K562 (cell line): ENCODE measurements around the gene TNF. TPM values are rescaled to one million over a fixed set of nuclear protein-coding genes. Genes with fewer than 3 reads are reported as not detected.

Source experiments
- ATAC-seq: fragments of 200-7000 bp; cut with Tn5 transposase; 3 replicates; pipeline ENCODE4 v1.9.1; 2020; ENCODE audit warnings: moderate library complexity
- BruUV-seq: library from RNA; stranded (reverse); fragments of 400-500 nt; replicated peaks from 2 replicates; lab custom pipeline; 2021; lab: Mats Ljungman, UMichigan
- CTCF ChIA-PET: fragments of 300-600 bp; formaldehyde crosslinking; extraction: SDS; loops from one replicate; lab custom pipeline; 2021; ENCODE audit warnings: low intra/inter-chr PET ratio; lab: Yijun Ruan, JAX
- POLR2A ChIA-PET: fragments of 300-600, 350-650 bp; sonication (Branson Sonifier 250); formaldehyde crosslinking; extraction: SDS; loops from one replicate; lab custom pipeline; 2021; ENCODE audit warnings: antibody characterized with exemption, inconsistent platforms; lab: Yijun Ruan, JAX
- DNase-seq, 4 experiments: peaks; one replicate each; pipeline versions ENCODE4 v3.0.0 to v3.0.0-alpha.2; 2011 to 2018; ENCODE audit warnings: low spot score in 3 of 4, mixed read lengths in 3 of 4; ENCODE audit errors: extremely low read depth in 1 of 4
- FAIRE-seq: peaks from 2 replicates; lab custom pipeline; 2011; peaks lifted over from hg19 to GRCh38; lab: Jason Lieb, UNC
- H2AFZ ChIP-seq: 2 replicates; pipeline ENCODE4 v1.6.0; 2011; ENCODE audit warnings: low read depth, low read length, control low read depth, inconsistent platforms
- H3K27ac ChIP-seq: fragments of 200-600 bp; 3 replicates; pipeline ENCODE4 v1.8.0; 2011; ENCODE audit warnings: low read depth, mild to moderate bottlenecking, control low read depth, inconsistent platforms, low read length, moderate library complexity, mixed read lengths; ENCODE audit errors: extremely low read depth
- H3K27me3 ChIP-seq, 2 experiments: fragments of 300-600 bp in 1 of 2; 2 replicates in 1 of 2; 3 replicates in 1 of 2; pipeline versions ENCODE4 v1.6.0 to v1.8.0; 2011; ENCODE audit warnings: inconsistent platforms in 2 of 2, low read length in 2 of 2, mild to moderate bottlenecking in 1 of 2, mixed read lengths in 1 of 2, moderate library complexity in 1 of 2; ENCODE audit not compliant: control insufficient read depth in 2 of 2, insufficient read depth in 2 of 2
- H3K36me3 ChIP-seq: fragments of 300-600 bp; 3 replicates; pipeline ENCODE4 v1.8.0; 2011; ENCODE audit warnings: mild to moderate bottlenecking, low read length, inconsistent platforms; ENCODE audit not compliant: control insufficient read depth, insufficient read depth
- H3K4me1 ChIP-seq, 2 experiments: fragments of 200-600 bp in 1 of 2; replicated peaks in 1 of 2; 2 replicates in 1 of 2; 3 replicates in 1 of 2; pipeline versions ENCODE4 v1.5.1 to v1.8.0; 2011; ENCODE audit warnings: inconsistent platforms in 2 of 2, low read length in 2 of 2, mild to moderate bottlenecking in 1 of 2, mixed read lengths in 1 of 2, moderate library complexity in 1 of 2; ENCODE audit not compliant: control insufficient read depth in 2 of 2, insufficient read depth in 2 of 2
- H3K4me2 ChIP-seq: 2 replicates; pipeline ENCODE4 v1.6.1; 2011; ENCODE audit warnings: low read length, control low read depth, inconsistent platforms, mixed read lengths; ENCODE audit not compliant: insufficient read depth
- H3K4me3 ChIP-seq: fragments of 200-600 bp; sonication (generic), shearing (Covaris generic); 2 replicates; pipeline ENCODE4 v1.5.1; 2016; ENCODE audit warnings: control low read depth, inconsistent platforms
- H3K79me2 ChIP-seq: fragments of 200-600 bp; 3 replicates; pipeline ENCODE4 v1.8.0; 2011; ENCODE audit warnings: low read length, inconsistent platforms; ENCODE audit not compliant: control insufficient read depth, insufficient read depth
- H3K9ac ChIP-seq, 2 experiments: 2 replicates each; pipeline versions ENCODE4 v1.6.0 to v1.6.1; 2011; ENCODE audit warnings: low read depth in 2 of 2, low read length in 2 of 2, control low read depth in 1 of 2, inconsistent platforms in 1 of 2, mild to moderate bottlenecking in 1 of 2, mixed read lengths in 1 of 2; ENCODE audit not compliant: insufficient read depth in 1 of 2
- H3K9me1 ChIP-seq: one replicate; pipeline ENCODE4 v1.6.0; 2011; ENCODE audit warnings: inconsistent platforms, mild to moderate bottlenecking, low read length, moderate library complexity; ENCODE audit not compliant: control insufficient read depth, insufficient read depth
- H3K9me3 ChIP-seq: replicated peaks from 2 replicates; pipeline ENCODE4 v1.5.1; 2011; ENCODE audit warnings: low read depth, low read length, inconsistent platforms; ENCODE audit not compliant: control insufficient read depth, insufficient read depth
- H4K20me1 ChIP-seq: replicated peaks from 2 replicates; pipeline ENCODE4 v1.6.1; 2011; ENCODE audit warnings: low read length, inconsistent platforms, mixed read lengths; ENCODE audit not compliant: control insufficient read depth, insufficient read depth
- CBX3 ChIP-seq, 2 experiments: IDR thresholded peaks; 1 replicate in 1 of 2; 2 replicates in 1 of 2; pipeline ENCODE4 v1.6.1; 2012; ENCODE audit warnings: inconsistent platforms in 2 of 2, low read length in 2 of 2, borderline replicate concordance in 1 of 2, control low read depth in 1 of 2
- CEBPG ChIP-seq, 3 experiments: fragments of 200-800 bp in 1 of 3; sonication (Bioruptor generic) in 1 of 3; sonication (generic) in 1 of 3; formaldehyde crosslinking in 1 of 3; IDR thresholded peaks in 2 of 3; conservative IDR thresholded peaks in 1 of 3; 2 replicates each; pipeline versions ENCODE4 v1.6.1 to v1.8.0; 2016 to 2022; ENCODE audit warnings: missing compliant biosample characterization in 2 of 3, missing genetic modification characterization in 2 of 3, mild to moderate bottlenecking in 1 of 3, missing genetic modification reagents in 1 of 3
- E2F1 ChIP-seq: sonication (generic); formaldehyde crosslinking; IDR thresholded peaks from 2 replicates; pipeline ENCODE4 v1.8.1; 2023; ENCODE audit warnings: mild to moderate bottlenecking, missing genetic modification reagents, moderate library complexity
- IRF9 ChIP-seq: fragments of 450-650 bp; IDR thresholded peaks from 2 replicates; pipeline ENCODE4 v1.6.1; 2016; ENCODE audit warnings: missing biosample characterization, missing genetic modification characterization
- KLF16 ChIP-seq: IDR thresholded peaks from 2 replicates; pipeline ENCODE4 v1.6.1; 2016; ENCODE audit warnings: antibody characterized with exemption
- MTA3 ChIP-seq: fragments of 450-650 bp; formaldehyde crosslinking; IDR thresholded peaks from 2 replicates; pipeline ENCODE4 v1.6.1; 2017; ENCODE audit warnings: mild to moderate bottlenecking, borderline replicate concordance
- PTTG1 ChIP-seq: fragments of 450-650 bp; IDR thresholded peaks from 2 replicates; pipeline ENCODE4 v1.6.1; 2016; ENCODE audit warnings: low read depth, mild to moderate bottlenecking, missing genetic modification characterization, missing compliant biosample characterization
- ZNF217 ChIP-seq: sonication (generic); formaldehyde crosslinking; IDR thresholded peaks from 2 replicates; pipeline ENCODE4 v1.8.0; 2022; ENCODE audit warnings: mild to moderate bottlenecking, missing genetic modification reagents
- ZNF79 ChIP-seq: fragments of 250-450 bp; sonication (Bioruptor Pico); IDR thresholded peaks from 2 replicates; pipeline ENCODE4 v1.4.0; 2020; ENCODE audit warnings: low read depth, mild to moderate bottlenecking, moderate library complexity
- WGBS: fragments of 100-300 bp; shearing (Covaris generic); methylation state at CpG from one replicate; pipeline ENCODE4 v1.1.6; 2016; ENCODE audit warnings: low coverage, mixed read lengths; ENCODE audit not compliant: insufficient coverage; ENCODE audit errors: missing lambda C conversion rate; 5-methylcytosine and 5-hydroxymethylcytosine counted together
- in situ Hi-C: fragments of 300-500 bp; cut with MboI; formaldehyde crosslinking; loops from 4 replicates; pipeline ENCODE4 v1.15.0; 2018; ENCODE audit warnings: inconsistent platforms, mixed read lengths
- intact Hi-C: fragments of 100-400 bp; cut with micrococcal nuclease; formaldehyde crosslinking; loops from 2 replicates; pipeline ENCODE4 v1.14.2; 2022
- polyA plus RNA-seq, 8 experiments: library from polyadenylated mRNA; depleted of rRNA in 4 of 8; stranded (reverse) in 5 of 8; unstranded in 3 of 8; fragments of >200 nt; fragmentation: Nextera tagmentation in 2 of 8; fragmentation: Illumina TruSeq in 1 of 8; extraction: Ambion mirVana in 2 of 8; extraction: Trizol in 1 of 8; gene quantifications; 2 replicates each; pipeline versions ENCODE4 v1.2.1 to v1.2.3, GENCODE V29; 2011 to 2014; ENCODE audit warnings: inconsistent platforms in 1 of 8, missing spikeins in 1 of 8
- total RNA-seq, 7 experiments: library from RNA; depleted of rRNA in 6 of 7; stranded (reverse); fragments of >200 nt in 6 of 7; fragmentation: Illumina TruSeq in 2 of 7; extraction: Trizol in 2 of 7; gene quantifications; 2 replicates each; pipeline versions ENCODE4 v1.2.1 to v1.2.3, GENCODE V29; 2011 to 2021; ENCODE audit warnings: low replicate concordance in 1 of 7
- TF ChIP-seq, protein P1 (sequence below): fragments of 450-650 bp; IDR thresholded peaks from 2 replicates; pipeline ENCODE4 v1.6.1; 2017; ENCODE audit warnings: antibody characterized with exemption, mild to moderate bottlenecking

Gene TNF
- total and polyA plus RNA-seq, 9 of the 15 experiments (the other 6 are each of a cell fraction or from before 2014, with no cell fraction given): 0.08 to 0.40 TPM; not detected in 7

GRCh38 chr6:31572041-31572911 is 3.1 kb upstream of the TNF start, which contains the start of gene LTA:
Gene LTA (plus strand): TSS chr6:31572289. CDS start chr6:31572743, 454 bp downstream.
- DNase-seq (no peak), FAIRE-seq (no peak), ATAC-seq (peak; percentile 13; the same call in 1 of the 3 replicates)
- intact Hi-C loops: no loop called here
- in situ Hi-C loops: no loop called here
- H3K79me2 ChIP-seq: no peaks in the 10 kb centered on the region
- CTCF ChIA-PET: no interaction called here
- H3K9ac ChIP-seq: peak within 1 kb of the TSS in 1 of 2 experiments; percentile 40; a peak in 2 of 4 replicates
- H2AFZ ChIP-seq: no peak within 1 kb of the TSS
- no peaks in the 10 kb centered on the region for H3K9me3 ChIP-seq
- H3K27me3 ChIP-seq: no peaks in the 10 kb centered on the region
- H3K4me2 ChIP-seq: no peak within 1 kb of the TSS
- H4K20me1 ChIP-seq: no peaks in the 10 kb centered on the region
- no peak within 1 kb of the TSS for H3K27ac ChIP-seq
- no peaks in the 10 kb centered on the region for H3K36me3 ChIP-seq
- no peak within 1 kb of the TSS for H3K4me3 ChIP-seq
- no TSS peak for BruUV-seq
- H3K9me1 ChIP-seq: no peaks in the 10 kb centered on the region
- WGBS: 41% methylated on average over 26 of the region's 27 CpGs
- peaks cover 0 to 24% of the 10 kb centered on the region in 2 experiments; a peak in 2 of 5 replicates for H3K4me1 ChIP-seq
- POLR2A ChIA-PET: interaction anchor here (1.1 to 2.0 kb wide), 2 partner anchors 9 to 14 kb away, joined by 4 to 8 read pairs; partner anchors contain the start of gene LST1
- TF ChIP-seq MTA3: no peak
- no peak for TF ChIP-seq E2F1 (CRISPR knock-in tag)
- TF ChIP-seq, protein P1, sequence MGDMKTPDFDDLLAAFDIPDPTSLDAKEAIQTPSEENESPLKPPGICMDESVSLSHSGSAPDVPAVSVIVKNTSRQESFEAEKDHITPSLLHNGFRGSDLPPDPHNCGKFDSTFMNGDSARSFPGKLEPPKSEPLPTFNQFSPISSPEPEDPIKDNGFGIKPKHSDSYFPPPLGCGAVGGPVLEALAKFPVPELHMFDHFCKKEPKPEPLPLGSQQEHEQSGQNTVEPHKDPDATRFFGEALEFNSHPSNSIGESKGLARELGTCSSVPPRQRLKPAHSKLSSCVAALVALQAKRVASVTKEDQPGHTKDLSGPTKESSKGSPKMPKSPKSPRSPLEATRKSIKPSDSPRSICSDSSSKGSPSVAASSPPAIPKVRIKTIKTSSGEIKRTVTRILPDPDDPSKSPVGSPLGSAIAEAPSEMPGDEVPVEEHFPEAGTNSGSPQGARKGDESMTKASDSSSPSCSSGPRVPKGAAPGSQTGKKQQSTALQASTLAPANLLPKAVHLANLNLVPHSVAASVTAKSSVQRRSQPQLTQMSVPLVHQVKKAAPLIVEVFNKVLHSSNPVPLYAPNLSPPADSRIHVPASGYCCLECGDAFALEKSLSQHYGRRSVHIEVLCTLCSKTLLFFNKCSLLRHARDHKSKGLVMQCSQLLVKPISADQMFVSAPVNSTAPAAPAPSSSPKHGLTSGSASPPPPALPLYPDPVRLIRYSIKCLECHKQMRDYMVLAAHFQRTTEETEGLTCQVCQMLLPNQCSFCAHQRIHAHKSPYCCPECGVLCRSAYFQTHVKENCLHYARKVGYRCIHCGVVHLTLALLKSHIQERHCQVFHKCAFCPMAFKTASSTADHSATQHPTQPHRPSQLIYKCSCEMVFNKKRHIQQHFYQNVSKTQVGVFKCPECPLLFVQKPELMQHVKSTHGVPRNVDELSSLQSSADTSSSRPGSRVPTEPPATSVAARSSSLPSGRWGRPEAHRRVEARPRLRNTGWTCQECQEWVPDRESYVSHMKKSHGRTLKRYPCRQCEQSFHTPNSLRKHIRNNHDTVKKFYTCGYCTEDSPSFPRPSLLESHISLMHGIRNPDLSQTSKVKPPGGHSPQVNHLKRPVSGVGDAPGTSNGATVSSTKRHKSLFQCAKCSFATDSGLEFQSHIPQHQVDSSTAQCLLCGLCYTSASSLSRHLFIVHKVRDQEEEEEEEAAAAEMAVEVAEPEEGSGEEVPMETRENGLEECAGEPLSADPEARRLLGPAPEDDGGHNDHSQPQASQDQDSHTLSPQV: no peak
- TF ChIP-seq PTTG1 (tag): no peak
- no peak for TF ChIP-seq ZNF79 (CRISPR knock-in tag)
- TF ChIP-seq CEBPG (CRISPR knock-in tag; IDR thresholded peaks at IDR 0.05): no peak
- no peak for TF ChIP-seq CEBPG (tag; conservative IDR thresholded peaks at IDR 0.05 in 1 of 2, IDR thresholded peaks at IDR 0.05 in 1 of 2)
- no peak for TF ChIP-seq IRF9 (tag)
- TF ChIP-seq ZNF217 (CRISPR knock-in tag): no peak
- TF ChIP-seq CBX3 (IDR thresholded peaks at IDR 0.05; ENCODE audit: borderline replicate concordance in 1 of 2, low read length in 2 of 2): no peak
- TF ChIP-seq KLF16: no peak
